Measurements from ENCODE around the gene ANKRD13D. TPM values are rescaled to one million over a fixed set of nuclear protein-coding genes. Genes with fewer than 3 reads are reported as not detected.

The ANKRD13D gene
- total and polyA plus RNA-seq, 4 donors, result 42.8 to 115 (median 61.1) TPM

GRCh38 chr11:67332081-67332691, 43.1 kb downstream of the ANKRD13D start:
- Histone ChIP-seq H3K27ac (ENCODE audit: low read depth, low read length) (no peak overlapping the region), H3K4me3 (ENCODE audit: low read depth, low read length) (no peak overlapping the region), H3K4me1 (ENCODE audit: control insufficient read depth, insufficient read depth, low read length) (no peaks in the 10 kb centered on the region), H3K27me3 (ENCODE audit: control insufficient read depth, insufficient read depth, low read length) (no peaks in the 10 kb centered on the region), H3K36me3 (ENCODE audit: control insufficient read depth, insufficient read depth, low read length) (peaks cover 7% of the 10 kb centered on the region), H3K9me3 (ENCODE audit: control insufficient read depth, insufficient read depth, low read length) (no peaks in the 10 kb centered on the region)
- no peak for DNase-seq (ENCODE audit: low read depth in 4 of 6, low spot score in 6 of 6)
- WGBS (ENCODE audit: insufficient coverage), result 87% methylated on average over 6 of the region's 6 CpGs

- no peaks in the 10 kb centered on the region for H3K27me3 ChIP-seq (ENCODE audit: control insufficient read depth, insufficient read depth, low read length)
- no peak overlapping the region for H3K4me3 ChIP-seq (ENCODE audit: low read depth, low read length)
- no CpG with 5 or more reads among the region's 3 CpGs for WGBS (ENCODE audit: insufficient coverage)
- no peaks in the 10 kb centered on the region for H3K4me1 ChIP-seq (ENCODE audit: control insufficient read depth, insufficient read depth, low read length)
- no peak for DNase-seq (ENCODE audit: low read depth in 4 of 6, low spot score in 6 of 6)
- H3K36me3 ChIP-seq (ENCODE audit: control insufficient read depth, insufficient read depth, low read length), result peaks cover 2% of the 10 kb centered on the region
- no peaks in the 10 kb centered on the region for H3K9me3 ChIP-seq (ENCODE audit: control insufficient read depth, insufficient read depth, low read length)
- H3K27ac ChIP-seq (ENCODE audit: low read depth, low read length), result no peak overlapping the region
Observed at GRCh38 chr11:67337257-67337656, 48.2 kb downstream of the ANKRD13D start.

DNA sequence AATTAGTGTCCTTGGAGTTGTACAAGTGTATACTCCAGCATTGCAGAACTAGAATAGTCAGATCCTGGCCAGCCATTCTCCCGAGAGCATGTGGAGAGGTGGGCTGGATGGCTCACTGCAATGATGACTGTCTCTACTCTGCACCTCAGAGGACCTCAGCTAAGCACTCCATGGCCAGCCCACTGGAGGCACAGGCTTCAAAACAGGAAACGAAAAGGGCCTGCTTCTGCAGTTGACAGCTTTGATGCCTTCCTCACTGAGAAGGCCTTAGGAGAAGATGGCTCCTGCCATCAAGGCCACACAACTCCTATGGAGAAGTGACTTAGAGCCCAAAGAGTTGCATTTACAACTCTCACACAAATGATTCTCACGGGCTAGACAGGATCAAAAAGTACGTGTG, 55.2 kb downstream of the ANKRD13D start:
- no peaks in the 10 kb centered on the region for H3K27me3 ChIP-seq (ENCODE audit: control insufficient read depth, insufficient read depth, low read length)
- WGBS (ENCODE audit: insufficient coverage), result 89% methylated on average over 3 of the region's 4 CpGs

DNA sequence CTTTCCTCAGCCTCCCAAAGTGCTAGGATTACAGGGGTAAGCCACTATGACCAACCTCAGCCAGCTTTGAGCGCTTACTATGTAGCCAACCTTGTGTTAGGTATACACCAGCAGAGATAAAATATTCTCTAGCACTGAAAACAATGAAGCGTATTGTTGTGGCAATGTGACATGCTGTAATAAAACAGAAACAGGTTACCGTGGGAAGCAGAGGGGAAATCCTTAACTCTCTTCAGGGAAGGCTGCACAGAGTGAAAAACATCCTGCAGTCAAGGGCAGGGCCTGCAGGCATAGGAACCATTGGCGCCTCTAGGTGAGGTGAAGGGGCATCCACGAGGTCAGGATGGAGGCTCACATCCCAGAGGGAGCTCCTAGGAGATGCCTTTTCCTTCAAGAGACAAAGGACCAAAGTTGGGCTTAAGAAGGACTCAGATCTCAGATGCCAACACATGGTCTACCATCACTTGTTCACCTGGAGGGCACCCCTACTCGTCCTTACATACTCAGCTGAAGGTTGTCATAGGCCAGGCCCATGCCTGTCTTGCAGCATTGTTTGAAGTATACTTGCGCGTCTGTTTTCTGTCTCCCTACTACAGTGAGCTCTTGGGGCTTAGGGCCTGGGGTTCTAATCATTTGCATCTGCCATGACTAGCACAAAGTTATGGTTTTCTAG, 56.3 kb downstream of the ANKRD13D start:
- WGBS (ENCODE audit: insufficient coverage), result 70% methylated on average over 6 of the region's 8 CpGs

More for the DNA sequence above, 55.2 kb downstream of the ANKRD13D start:
- H3K36me3 ChIP-seq (ENCODE audit: control insufficient read depth, insufficient read depth, low read length), result peaks cover 2% of the 10 kb centered on the region
- no peak overlapping the region for H3K27ac ChIP-seq (ENCODE audit: low read depth, low read length)
- H3K4me3 ChIP-seq (ENCODE audit: low read depth, low read length), result no peak overlapping the region
- no peaks in the 10 kb centered on the region for H3K9me3 ChIP-seq (ENCODE audit: control insufficient read depth, insufficient read depth, low read length)
- no peak for DNase-seq (ENCODE audit: low read depth in 4 of 6, low spot score in 6 of 6)
- no peaks in the 10 kb centered on the region for H3K4me1 ChIP-seq (ENCODE audit: control insufficient read depth, insufficient read depth, low read length)

DNA sequence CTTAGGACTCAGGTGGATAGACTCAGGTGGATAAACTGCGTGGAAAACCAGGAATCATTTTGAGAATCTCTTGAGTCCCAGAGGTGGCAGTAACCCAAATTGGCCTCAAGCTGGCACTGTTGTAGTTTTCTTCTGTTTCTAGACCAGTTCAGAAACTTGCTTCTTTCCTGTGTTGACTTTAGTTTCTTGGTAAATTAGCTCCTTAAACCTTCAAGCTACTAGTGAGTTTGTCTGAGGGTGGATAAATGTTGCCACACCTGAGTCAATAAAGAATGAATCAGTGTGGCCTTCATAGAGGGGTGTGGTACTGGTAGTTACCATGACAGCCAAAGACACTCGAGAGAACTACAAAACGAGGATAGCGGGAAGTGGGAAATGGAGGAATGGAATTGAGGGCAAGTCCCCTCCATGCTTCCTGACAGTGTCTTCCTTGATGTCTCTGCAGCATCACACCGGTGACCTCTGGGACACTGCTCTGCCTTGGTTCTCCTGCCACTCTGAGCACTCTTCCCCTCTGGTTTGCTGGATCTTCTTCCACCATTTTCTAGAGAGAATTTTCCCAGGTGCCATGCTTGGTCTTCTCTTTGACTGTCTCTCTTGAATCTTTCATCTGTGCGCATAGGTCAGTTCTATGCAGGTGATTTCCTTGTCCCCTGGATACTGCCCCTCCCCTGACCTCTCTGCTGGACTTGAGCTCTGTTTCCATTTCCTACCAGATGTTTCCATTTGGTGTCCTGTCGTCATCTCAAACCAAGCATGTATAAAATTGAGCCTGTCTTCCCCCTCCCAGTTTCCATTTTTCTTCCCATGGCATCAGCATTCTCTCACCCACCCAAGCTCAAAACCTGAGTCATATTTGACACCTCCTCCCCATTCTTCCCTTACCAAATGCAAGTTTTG, 57.1 kb downstream of the ANKRD13D start:
- Histone ChIP-seq H3K9me3 (ENCODE audit: control insufficient read depth, insufficient read depth, low read length) (no peaks in the 10 kb centered on the region), H3K27me3 (ENCODE audit: control insufficient read depth, insufficient read depth, low read length) (no peaks in the 10 kb centered on the region), H3K4me3 (ENCODE audit: low read depth, low read length) (no peak overlapping the region), H3K27ac (ENCODE audit: low read depth, low read length) (no peak overlapping the region), H3K36me3 (ENCODE audit: control insufficient read depth, insufficient read depth, low read length) (peaks cover 5% of the 10 kb centered on the region), H3K4me1 (ENCODE audit: control insufficient read depth, insufficient read depth, low read length) (peaks cover 3% of the 10 kb centered on the region)
- 71% methylated on average over 7 of the region's 7 CpGs for WGBS (ENCODE audit: insufficient coverage)
- DNase-seq (ENCODE audit: low read depth in 4 of 6, low spot score in 6 of 6), result peak in 1 of 6 donors; percentile 54

More for the DNA sequence above, 56.3 kb downstream of the ANKRD13D start:
- Histone ChIP-seq H3K4me3 (ENCODE audit: low read depth, low read length) (no peak overlapping the region), H3K27me3 (ENCODE audit: control insufficient read depth, insufficient read depth, low read length) (no peaks in the 10 kb centered on the region), H3K36me3 (ENCODE audit: control insufficient read depth, insufficient read depth, low read length) (peaks cover 5% of the 10 kb centered on the region), H3K4me1 (ENCODE audit: control insufficient read depth, insufficient read depth, low read length) (no peaks in the 10 kb centered on the region), H3K9me3 (ENCODE audit: control insufficient read depth, insufficient read depth, low read length) (no peaks in the 10 kb centered on the region), H3K27ac (ENCODE audit: low read depth, low read length) (no peak overlapping the region)
- DNase-seq (ENCODE audit: low read depth in 4 of 6, low spot score in 6 of 6), result no peak

GRCh38 chr11:67347964-67348749, 59.1 kb downstream of the ANKRD13D start:
- H3K9me3 ChIP-seq (ENCODE audit: control insufficient read depth, insufficient read depth, low read length), result no peaks in the 10 kb centered on the region
- DNase-seq (ENCODE audit: low read depth in 4 of 6, low spot score in 6 of 6), result no peak
- H3K4me3 ChIP-seq (ENCODE audit: low read depth, low read length), result no peak overlapping the region
- peaks cover 19% of the 10 kb centered on the region for H3K4me1 ChIP-seq (ENCODE audit: control insufficient read depth, insufficient read depth, low read length)
- 89% methylated on average over 7 of the region's 11 CpGs for WGBS (ENCODE audit: insufficient coverage)
- no peak overlapping the region for H3K27ac ChIP-seq (ENCODE audit: low read depth, low read length)
- H3K36me3 ChIP-seq (ENCODE audit: control insufficient read depth, insufficient read depth, low read length), result peaks cover 5% of the 10 kb centered on the region
- H3K27me3 ChIP-seq (ENCODE audit: control insufficient read depth, insufficient read depth, low read length), result no peaks in the 10 kb centered on the region

DNA sequence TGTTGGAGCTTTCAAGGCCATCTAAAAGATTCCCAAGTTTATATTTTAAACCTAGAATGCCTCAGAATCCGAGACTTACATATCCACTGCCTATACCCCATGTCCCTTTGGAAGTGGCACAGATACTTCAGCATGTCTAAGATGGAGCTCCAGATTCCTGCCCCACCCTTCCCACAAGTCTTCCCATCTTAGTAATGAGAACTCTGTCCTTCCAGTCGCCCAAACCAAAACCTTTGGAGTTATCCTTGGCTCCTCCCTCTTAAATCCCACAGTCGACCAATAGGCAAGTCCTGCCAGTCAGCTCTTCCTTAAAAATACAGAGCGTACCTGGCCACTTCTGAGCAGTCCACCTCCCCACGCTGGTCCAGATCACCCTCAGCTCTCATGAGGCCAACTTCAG, 59.9 kb downstream of the ANKRD13D start:
- Histone ChIP-seq H3K36me3 (ENCODE audit: control insufficient read depth, insufficient read depth, low read length) (peaks cover 5% of the 10 kb centered on the region), H3K27ac (ENCODE audit: low read depth, low read length) (no peak overlapping the region), H3K4me3 (ENCODE audit: low read depth, low read length) (no peak overlapping the region), H3K4me1 (ENCODE audit: control insufficient read depth, insufficient read depth, low read length) (peaks cover 25% of the 10 kb centered on the region), H3K9me3 (ENCODE audit: control insufficient read depth, insufficient read depth, low read length) (no peaks in the 10 kb centered on the region), H3K27me3 (ENCODE audit: control insufficient read depth, insufficient read depth, low read length) (no peaks in the 10 kb centered on the region)
- WGBS (ENCODE audit: insufficient coverage), result 67% methylated on average over 5 of the region's 5 CpGs
- DNase-seq (ENCODE audit: low read depth in 4 of 6, low spot score in 6 of 6), result no peak

- Histone ChIP-seq H3K36me3 (ENCODE audit: control insufficient read depth, insufficient read depth, low read length) (peaks cover 5% of the 10 kb centered on the region), H3K4me3 (ENCODE audit: low read depth, low read length) (no peak overlapping the region), H3K27me3 (ENCODE audit: control insufficient read depth, insufficient read depth, low read length) (no peaks in the 10 kb centered on the region), H3K9me3 (ENCODE audit: control insufficient read depth, insufficient read depth, low read length) (no peaks in the 10 kb centered on the region), H3K4me1 (ENCODE audit: control insufficient read depth, insufficient read depth, low read length) (peaks cover 27% of the 10 kb centered on the region), H3K27ac (ENCODE audit: low read depth, low read length) (no peak overlapping the region)
- WGBS (ENCODE audit: insufficient coverage), result 93% methylated on average over 2 of the region's 2 CpGs
- no peak for DNase-seq (ENCODE audit: low read depth in 4 of 6, low spot score in 6 of 6)
Observed at GRCh38 chr11:67349457-67349856, 60.4 kb downstream of the ANKRD13D start.

DNA sequence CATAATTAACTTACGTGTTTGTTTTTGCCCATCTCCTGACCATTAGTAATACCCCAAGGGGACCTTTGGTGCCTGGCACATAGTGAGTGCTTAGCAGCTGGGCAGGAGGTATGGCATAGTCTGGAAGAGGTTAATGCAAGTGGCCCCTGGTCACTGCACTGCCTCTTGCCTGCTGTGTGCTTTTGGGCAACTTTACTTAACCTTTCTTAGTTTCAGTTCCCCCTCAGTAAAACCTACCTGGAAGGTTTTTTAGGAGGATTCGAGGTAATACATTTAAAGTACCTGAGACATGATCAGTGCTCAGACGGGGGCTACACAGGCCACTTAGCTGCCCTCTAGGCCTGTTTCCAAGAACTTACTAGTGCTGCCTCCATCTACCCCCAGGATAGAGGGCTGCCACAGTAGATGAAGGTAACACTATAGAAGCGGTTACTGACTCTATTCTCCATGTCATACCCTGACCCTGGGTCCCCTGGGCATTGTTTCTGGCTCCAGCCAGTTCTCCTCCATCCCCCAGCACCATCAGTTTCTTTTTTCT, 60.9 kb downstream of the ANKRD13D start:
- Histone ChIP-seq H3K9me3 (ENCODE audit: control insufficient read depth, insufficient read depth, low read length) (no peaks in the 10 kb centered on the region), H3K27me3 (ENCODE audit: control insufficient read depth, insufficient read depth, low read length) (no peaks in the 10 kb centered on the region), H3K36me3 (ENCODE audit: control insufficient read depth, insufficient read depth, low read length) (peaks cover 5% of the 10 kb centered on the region), H3K27ac (ENCODE audit: low read depth, low read length) (no peak overlapping the region), H3K4me1 (ENCODE audit: control insufficient read depth, insufficient read depth, low read length) (peaks cover 32% of the 10 kb centered on the region), H3K4me3 (ENCODE audit: low read depth, low read length) (no peak overlapping the region)
- DNase-seq (ENCODE audit: low read depth in 4 of 6, low spot score in 6 of 6), result no peak
- no CpG with 5 or more reads among the region's 4 CpGs for WGBS (ENCODE audit: insufficient coverage)

Data from spinal cord (tissue), 10 donors.